GM19351 (cell line): Measurements from ENCODE around the gene FAM229A.
"Not testable (repeated sequence)": the region's sequence is repeated elsewhere in the genome, so short reads cannot be mapped to it uniquely, and the experiment has no call there.

Source experiments
- ATAC-seq: cut with Tn5 transposase; IDR thresholded peaks from one replicate; pipeline ENCODE4 v1.9.1; 2021; ENCODE audit warnings: mild to moderate bottlenecking, moderate library complexity; ENCODE audit not compliant: unreplicated experiment

Gene FAM229A, protein sequence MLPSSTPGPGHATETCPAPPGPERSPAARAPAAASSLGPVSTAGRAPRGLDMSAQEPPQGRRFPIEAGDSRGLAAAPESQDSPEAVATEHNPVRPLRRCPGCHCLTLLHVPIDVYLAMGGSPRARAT

DNA sequence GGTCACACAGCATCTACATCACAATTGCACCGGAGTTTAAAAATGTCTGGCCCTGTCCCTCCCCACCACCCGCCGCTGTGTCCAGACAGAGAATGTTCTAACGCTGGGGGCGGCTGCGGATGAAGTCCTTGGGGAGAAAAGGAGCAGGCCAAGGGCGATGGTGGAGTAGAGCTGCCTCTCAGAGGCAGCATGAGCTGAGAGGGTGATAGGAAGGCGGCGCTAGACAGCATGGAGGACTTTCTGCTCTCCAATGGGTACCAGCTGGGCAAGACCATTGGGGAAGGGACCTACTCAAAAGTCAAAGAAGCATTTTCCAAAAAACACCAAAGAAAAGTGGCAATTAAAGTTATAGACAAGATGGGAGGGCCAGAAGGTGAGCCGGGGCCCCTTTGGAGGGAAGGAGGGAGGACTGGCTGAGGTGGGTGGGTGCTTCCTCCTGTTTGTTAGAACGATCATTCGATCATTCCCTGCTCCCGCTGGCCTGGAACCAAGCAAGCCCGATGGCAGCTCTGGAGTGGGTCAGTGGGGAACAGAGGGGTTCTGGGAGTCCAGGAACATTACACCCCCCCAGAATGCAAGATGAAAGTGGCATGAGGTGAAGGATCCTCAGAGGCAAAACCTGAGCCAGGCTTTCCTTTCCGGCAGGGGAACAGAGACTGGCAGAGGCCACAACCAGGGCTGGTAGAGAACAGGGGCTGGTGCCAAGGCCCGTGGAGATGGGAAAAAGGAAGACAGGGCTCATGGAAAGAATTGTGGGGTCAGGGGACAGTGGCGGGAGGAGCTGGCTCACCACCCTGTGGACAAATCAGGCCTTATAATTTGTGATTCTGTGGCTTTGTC is at the start of gene FAM229A, which contains the start of gene TSSK3:
Gene FAM229A (minus strand): TSS at position 12 of the 840 bp plus-strand sequence. CDS start 394 bp downstream, outside the sequence.
Gene TSSK3 (plus strand): TSS at position 66 of the 840 bp plus-strand sequence. CDS start 163 bp downstream, at position 229.
- ATAC-seq: no peak

DNA sequence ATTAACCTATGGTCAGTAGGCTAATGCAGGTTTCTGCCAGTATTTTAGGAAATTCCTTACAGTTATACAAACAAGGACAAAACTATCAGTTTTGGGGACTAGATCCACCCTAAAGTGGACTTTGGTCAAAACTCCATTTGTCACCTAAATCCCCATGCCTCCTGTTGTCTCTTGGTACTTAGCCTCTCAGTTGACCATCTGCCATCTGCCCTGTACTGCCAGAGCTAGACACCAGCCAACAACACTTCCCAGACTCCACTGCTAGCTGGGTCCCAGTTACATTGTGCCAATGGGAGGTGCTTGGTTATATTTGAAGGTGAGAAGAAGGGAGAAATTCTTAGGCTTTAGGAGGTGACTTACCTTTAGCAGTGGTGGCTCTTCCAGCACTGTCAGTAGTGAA is 49.0 kb upstream of the FAM229A start:
- no peak for ATAC-seq

DNA sequence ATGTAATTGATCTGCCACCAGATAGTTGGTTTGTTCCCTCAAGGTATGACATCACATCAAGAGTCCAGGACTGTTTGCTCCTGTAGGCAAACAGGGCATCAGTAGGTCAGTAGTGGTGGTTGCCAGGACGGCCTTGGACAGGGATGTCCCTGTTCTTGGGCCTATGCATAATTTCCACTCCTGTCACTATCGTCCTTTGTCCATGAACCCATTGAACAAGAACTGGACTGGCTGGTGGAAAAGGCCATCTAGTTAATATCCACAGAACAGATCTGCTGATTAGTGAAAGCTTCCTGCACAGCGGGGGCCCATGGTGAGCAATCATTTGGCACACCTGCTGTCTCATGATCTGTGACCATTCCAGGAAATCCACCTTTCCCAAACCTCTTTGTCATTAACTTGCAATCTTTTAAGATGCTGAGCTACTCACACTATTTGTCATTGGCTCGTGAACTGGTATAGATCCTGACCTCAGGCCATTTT is 44.4 kb upstream of the FAM229A start:
- no peak for ATAC-seq

DNA sequence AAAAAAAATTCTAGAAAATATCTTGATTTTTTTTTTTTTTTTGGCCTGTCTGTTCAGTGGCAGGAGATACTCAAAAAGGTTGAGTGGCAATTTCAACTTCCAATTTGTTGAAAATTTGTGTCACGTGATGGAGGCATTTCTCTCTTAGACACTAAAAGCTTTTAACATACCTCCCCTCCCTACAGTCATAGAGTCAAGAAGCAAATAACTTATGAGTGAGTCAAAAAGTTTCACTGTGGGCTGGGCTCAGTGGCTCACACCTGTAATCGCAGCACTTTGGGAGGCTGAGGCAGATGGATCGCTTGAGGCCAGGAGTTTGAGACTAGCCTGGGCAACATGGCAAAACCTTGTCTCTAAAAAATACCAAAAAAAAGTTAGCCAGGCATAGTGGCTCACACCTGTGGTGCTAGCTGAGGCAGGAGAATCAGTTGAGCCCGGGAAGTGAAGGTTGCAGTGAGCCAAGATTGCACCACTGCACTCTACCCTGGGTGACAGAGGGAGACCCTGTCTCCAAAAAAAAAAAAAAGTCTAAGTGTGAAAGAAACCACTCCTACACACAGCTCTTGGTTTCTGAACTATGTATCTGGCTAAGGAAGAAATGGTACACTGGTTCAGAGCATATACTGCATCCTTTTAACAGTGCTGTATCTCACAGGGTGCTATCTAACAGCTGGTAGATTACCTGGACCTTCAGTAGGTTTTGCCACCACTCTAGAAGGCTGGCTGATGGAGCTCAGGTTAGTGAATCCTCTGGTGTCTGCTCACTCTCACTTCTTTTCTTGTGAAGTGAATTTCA is 43.6 kb upstream of the FAM229A start:
- no peak for ATAC-seq

DNA sequence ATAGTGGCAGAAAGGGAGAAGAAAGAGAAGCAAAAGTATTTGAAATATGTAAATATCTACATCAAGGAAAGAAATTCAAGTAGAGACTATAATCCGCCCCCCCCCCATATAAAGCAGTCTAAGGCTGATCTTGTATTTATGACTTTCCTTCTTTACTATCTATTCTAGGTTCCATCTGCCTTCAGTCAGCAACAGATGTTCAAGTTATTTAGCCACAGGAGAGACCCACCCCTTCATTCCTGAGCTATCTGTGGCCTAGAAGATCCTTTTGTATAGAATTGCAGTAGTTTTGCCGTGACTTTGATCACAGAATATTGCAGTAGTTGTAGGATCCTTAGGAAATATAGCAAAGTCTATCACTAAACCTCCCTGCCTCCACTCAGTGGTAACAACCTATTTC is 42.7 kb upstream of the FAM229A start:
- no peak for ATAC-seq

DNA sequence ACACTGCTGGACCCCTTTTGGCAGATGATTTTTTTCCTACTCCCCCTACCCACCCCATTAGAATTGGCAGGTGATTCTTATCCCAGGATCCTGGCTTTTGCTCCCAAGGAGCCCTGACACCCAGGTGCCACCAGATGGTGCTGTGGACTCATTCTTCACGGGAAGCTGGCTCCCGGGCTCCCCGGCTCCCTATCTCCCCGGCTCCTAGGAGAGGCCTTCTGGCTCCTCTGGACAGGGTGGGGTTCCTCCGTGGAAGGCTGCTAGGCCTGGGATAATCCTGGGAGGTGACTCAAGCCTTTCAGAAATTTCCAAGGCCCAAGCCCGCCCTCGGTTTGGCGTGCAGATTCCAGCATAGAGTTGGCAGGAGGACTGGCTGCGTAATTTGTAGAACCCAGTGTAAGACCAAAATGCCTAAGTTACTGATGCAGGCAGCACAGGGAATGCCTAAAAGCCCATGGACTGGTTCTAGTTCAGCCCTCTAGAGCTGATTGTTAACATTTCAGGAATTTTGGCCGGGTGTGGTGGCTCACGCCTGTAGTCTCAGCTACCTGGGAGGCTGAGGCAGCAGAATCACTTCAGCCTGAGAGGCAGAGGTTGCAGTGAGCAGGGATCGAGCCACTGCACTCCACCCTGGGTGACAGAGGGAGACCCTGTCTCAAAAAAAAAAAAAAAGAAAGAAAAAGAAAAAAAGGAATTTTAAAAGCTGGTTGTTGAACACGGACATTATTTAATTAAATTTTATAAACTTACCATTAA is 38.8 kb upstream of the FAM229A start:
- ATAC-seq: no peak

DNA sequence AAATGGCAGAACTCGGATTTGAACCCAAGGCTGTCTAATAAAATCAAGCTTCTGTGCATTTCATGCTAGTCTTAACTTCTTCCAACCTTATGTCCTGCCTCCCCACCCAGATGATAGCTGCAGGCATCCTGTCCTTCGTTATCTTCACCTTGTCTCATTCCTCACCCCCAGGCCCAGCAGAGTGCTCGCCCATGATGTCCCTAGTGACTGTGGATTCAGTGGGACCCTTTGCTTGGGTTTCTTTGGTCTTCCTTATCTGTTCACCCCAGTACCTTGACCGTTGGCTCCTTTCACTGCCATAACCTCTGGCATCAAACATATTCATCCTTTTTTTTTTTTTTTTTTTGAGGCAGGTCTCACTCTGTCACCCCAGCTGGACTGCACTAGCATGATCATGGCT is 37.6 kb upstream of the FAM229A start:
- no peak for ATAC-seq

DNA sequence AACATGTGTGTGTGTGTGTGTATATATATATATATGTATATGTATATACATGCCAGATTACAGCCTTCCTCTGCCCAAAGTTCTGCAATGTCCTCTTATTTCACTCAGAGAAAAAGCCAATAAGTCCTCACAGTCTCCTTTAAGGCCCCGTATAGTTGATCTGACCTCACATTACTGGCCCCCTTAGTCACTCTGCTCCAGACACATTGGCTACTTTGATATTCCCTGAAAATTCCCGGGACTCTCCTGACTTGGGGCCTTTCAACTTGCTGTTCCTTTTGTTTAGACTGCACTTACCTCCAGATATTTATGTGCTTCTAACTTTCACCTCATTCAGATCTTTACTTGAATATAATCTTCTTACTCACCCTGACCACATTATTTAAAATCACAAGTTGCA is 36.1 kb upstream of the FAM229A start:
- ATAC-seq: no peak

DNA sequence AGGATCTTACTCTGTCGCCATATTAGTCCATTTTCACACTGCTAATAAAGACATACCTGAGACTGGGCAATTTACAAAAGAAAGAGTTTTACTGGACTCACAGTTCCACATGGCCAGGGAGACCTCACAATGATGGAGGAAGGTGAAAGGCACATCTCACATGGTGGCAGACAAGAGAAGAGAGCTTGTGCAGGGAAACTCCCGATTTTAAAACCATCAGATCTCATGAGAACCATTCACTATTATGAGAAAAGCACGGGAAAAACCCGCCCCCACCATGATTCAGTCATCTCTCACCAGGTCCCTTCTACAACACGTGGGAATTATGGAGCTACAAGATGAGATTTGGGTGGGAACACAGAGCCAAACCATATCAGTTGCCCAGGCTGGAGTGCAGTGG is 34.2 kb upstream of the FAM229A start:
- ATAC-seq: not testable (repeated sequence)

DNA sequence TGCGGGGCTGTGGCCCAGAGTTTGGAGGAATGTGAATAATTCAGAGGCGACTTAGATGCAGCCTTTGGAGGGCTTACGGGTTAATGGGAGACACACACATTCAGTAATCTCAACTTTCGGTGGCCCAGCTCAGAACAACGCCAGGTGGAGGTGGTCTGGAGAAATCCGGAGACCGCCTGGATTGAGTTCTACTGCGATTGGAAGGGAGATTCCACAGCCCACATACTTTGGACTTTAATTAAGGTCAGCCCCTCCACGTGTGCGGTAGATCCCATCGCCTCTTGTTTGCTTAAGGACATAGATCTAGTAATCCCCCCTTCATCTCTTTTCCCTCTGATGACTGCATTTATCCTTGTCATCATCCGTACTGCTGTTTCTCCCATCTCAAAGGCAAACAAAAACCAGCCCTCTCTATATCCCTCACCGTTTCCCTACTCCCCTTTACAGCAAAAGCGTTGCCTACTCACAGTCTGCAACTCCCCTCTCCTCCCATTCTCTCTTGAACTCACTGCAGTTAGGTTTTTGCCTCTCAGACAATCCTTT is 32.7 kb upstream of the FAM229A start:
- no peak for ATAC-seq

DNA sequence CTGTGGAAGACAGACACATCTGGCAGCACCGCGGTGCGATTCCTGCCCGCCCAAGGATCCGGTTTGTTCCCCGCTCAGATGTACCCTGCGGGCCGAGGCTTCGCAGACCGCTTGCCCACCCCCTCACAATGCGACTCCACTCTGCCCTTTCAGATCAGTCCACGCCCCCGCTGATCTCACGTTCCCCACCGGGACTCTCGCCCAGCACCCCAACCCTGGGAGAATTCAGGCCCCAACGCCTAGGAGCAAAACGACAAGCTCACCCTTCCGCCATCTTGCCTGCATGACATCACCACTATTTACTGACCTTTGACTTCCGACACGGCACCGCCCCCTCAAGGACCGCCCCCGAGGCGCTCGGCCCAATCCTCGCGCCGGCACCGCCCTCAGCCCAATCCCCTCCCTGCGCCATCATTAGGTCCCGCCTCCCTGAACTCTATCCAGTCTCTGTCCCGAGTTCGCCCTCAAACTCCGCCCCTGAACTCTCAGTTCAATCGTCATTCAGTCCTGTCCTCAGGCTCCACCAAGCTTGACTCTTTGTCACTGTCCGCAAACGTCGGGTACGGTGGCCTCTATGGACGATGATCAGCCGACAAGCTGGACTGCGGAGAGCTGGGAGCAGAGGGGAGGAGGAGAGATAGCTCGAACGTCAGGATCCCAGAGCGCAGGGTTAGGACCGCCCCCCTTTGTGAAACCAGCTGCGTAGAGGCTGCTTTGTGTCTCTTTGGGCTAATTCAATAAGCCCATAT is 32.0 kb upstream of the FAM229A start, which contains the start of gene BSDC1:
Gene BSDC1 (minus strand): TSS at position 301 of the 749 bp plus-strand sequence. CDS start 27 bp downstream, at position 274.
- ATAC-seq: peak; percentile 94

DNA sequence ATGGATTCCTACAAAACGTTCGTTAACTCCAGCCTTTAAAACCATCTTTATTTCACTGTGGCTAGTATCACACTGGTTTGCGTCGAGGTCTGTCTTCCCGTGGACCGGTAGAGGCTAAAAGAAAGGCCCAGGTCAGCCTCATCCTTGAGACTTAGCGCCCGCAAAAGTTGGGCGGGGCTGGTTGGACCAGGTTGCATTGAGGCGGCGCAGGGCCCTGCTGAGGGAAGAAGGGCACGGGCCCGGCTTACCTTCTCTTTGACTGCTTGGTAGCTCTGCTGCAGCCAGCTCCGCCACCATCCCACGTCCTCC is 31.5 kb upstream of the FAM229A start:
- peak; percentile 11 for ATAC-seq

DNA sequence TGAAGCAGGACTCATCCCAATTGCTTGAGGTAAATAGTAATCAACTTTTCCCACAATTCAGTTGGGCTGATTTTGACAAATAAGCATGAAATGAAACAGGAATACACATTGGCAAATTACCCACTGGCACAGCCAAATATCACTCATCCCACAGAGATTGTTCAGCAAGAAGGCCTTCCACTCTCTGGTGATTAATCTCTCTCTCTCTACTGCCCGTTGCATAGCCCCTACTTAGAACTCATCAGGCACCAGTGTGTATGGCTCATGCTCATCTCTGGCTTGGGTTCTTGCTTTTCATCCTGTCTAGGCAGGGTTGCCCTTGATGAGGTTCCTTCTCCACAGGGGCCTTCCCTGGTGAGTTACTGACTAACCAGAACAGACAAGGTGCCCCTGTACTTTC is 30.9 kb upstream of the FAM229A start:
- ATAC-seq: no peak

DNA sequence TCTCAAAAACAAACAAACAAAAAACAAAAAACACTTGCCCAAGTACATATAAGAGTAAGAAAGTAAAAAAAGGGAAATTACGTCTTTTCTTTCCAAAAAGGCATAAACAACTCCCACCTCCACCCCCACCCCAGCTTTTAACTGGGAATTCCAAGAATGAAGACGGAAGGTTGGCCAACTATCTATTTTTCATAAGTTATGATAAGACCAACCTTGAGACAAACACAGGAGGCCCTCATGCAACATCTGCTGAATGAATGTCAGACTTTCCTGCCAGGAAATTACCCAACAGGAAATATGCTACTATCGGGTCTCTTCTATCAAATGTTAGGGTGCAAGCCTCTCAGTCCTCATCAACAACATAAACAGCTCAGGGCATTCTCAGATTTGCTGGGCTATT is 30.0 kb upstream of the FAM229A start:
- no peak for ATAC-seq

DNA sequence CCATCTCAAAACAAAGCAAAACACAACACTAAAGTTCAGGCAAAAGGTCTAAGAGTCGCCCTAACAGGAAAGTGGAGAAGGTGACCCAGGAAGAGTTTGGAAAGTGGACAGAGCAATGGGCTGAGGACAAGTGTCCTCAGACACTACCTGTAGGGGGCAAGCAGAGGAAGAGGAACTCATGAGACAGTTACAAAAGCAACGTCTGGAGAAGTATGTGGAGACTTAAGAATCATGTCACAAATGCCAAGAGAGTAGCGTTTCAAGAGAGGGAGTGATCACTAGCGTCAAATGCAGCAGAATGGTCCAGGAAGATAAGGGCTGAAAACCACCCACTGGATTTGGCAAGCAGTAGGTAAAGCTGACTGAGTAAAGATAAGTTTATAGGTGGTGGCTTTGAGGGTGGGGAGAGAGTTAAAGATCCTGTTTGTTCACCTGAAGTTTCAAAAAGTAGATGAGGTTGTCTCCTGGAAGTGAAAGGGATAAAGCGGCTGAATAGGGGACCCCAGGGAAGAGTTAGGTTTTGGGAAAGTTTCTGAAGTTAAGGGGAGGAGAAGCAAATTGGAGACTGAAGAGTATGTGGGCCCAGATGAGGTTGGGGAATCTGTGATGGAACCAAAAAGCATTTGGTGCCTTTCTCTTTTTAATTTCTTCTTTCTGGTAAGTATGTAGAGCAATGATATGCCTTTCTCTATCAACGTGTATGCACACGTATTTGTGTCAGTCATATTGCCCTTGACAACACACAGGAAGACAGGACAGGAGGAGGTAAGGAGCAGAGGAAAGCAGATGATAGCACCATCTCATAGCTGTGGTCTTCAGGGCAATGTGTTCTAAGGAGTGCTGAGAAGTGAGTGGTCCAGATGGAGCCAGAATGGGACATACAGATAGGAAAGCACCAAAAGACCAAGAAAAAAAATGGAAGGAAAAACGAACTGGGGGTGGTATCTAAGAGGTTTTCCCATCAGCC is 28.9 kb upstream of the FAM229A start:
- no peak for ATAC-seq

DNA sequence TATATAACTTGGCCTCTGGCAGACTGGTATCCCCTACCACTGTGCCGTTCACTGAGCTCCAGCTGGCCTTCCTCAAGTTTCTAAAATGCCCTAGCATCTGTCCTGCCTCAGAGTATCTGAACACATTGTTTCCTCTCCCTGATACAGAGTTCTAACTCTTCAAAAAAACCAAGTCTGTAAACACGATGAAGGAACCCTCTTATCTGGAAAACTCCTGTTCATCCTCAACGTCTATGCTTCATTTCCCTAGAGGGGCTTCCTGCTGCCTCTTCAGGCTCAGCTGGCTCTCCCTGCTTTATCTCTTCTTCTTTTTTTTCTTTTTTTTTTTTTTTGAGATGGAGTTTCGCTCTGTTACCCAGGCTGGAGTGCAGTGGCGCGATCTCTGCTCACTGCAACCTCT is 26.4 kb upstream of the FAM229A start:
- no peak for ATAC-seq

DNA sequence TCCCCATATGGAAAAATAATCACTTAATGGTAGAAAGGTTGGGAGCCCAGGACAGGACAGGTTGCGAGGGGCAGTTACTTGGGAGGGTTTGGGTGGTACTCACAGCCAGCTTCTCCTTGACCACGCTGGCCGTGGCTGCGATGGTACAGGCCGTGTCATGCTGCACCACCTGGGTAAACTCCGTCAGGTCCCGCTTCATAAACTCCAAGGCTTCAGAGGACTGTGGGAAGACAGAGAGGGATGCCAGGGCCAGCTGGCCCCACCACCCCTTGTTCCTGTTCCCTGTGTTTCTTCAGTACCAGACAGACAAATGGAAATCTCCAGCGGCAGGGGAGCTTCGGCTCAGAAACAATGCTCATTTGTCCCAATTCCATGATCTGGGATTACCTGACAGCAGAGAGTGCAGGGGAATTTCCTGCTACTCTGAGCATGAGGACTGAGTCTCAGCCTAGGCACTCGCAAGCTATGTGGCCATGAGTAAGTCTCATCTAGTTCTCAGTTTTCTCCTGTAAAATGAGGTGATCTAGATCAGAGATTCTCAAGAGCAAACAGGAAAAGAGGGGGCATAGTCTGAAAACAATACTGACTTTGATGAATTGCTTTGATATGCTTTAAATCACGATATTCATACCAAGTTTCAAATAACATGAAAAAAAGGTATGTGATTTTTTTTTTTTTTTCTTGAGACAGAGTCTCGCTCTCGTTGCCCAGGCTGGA is 24.5 kb upstream of the FAM229A start:
- no peak for ATAC-seq

DNA sequence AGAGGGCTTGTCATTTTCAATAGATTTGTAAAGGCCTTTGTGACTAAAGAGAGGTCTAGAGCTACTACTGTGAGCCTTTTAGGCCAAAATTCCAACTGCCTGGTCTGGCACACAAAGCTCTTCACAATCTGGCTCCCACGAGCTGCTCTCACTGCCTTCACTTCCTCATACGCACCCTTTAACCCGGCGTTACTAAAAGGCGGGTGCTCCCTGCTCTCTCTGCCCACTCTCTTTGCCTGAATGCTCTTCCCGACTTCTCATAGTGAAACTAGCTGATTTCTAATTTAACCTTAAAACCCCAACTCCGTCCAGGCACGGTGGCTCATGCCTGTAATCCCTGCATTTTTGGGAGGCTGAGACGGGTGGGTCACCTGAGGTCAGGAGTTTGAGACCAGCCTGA is 17.8 kb upstream of the FAM229A start:
- no peak for ATAC-seq
